Measurements from ENCODE around the gene NRSN1.

NRSN1 gene

DNA sequence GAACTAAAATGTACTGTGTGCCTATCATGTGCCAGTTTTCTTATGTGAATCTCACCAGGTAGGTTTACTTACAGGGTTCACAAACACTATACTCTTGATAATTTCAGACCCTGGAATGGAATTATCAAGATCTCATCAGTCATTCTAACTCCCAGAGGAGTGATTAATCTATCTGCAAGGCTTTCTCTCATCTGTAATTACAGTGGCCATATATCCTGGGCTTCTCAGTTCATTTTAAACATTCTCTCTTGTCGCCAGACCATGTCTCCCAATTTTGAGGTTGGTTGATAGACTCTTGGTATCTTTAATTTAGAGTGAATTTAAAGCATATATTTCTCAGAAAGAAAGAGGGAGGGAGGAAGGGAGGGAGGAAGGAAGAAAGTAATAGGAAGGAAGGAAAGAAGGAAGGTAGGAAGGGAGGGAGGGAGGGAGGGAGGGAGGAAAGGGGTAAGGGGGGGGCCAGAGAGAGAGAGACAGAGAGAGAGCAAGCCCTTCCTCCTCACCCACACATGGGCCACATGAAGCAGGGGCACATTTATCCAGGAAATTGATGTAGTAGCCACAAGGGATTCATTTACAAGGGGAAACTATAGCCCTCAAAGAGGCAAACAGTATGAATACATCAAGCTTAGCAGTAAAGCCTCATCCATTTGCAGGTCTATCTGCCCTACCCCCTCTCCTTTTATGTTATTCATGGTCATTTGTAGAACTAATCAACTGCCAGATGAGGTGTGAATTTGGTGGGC is 25.8 kb upstream of the NRSN1 start:
- Histone ChIP-seq H3K4me1 (ENCODE audit: insufficient read depth, insufficient read length) (no peaks in the 10 kb centered on the region), H3K9me3 (ENCODE audit: insufficient read depth, low read length) (no peaks in the 10 kb centered on the region), H3K9ac (ENCODE audit: insufficient read length, low read depth) (no peak overlapping the region), H3K36me3 (ENCODE audit: insufficient read depth, insufficient read length, low read length) (no peaks in the 10 kb centered on the region), H3K4me3 (ENCODE audit: insufficient read length, low read depth) (no peak overlapping the region), H3K27me3 (ENCODE audit: insufficient read depth, insufficient read length) (no peaks in the 10 kb centered on the region)
- DNase-seq (ENCODE audit: low read depth, low spot score), result no peak
- TF ChIP-seq SUZ12 (IDR thresholded peaks at IDR 0.05; ENCODE audit: extremely low read depth, insufficient read depth, insufficient read length) (no peak), YY1 (IDR thresholded peaks at IDR 0.05; ENCODE audit: insufficient read depth, insufficient read length) (no peak), ZNF274 (IDR thresholded peaks at IDR 0.05; ENCODE audit: low read depth, low read length) (no peak)

DNA sequence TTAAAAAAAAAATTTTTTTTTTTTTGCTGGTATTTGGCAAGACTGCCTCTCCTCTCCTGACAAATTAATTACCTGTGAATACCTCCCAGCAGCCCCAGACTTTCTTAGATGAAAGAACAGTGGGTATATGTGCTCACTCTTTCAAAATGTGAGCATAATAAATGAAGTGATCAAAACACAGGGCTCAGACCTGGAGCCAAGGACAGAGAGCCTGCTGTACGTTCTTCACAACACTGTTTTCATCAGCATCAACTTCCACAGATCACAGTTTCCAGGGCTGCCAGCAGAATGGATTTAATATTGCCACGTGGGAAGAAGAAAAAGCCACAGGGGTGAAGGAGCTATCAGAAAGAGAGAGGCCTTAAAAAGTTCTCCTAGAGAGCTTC is 25.3 kb upstream of the NRSN1 start:
- DNase-seq (ENCODE audit: low read depth, low spot score), result no peak
- no peak overlapping the region for H3K9ac ChIP-seq (ENCODE audit: insufficient read length, low read depth)
- H3K4me1 ChIP-seq (ENCODE audit: insufficient read depth, insufficient read length), result no peaks in the 10 kb centered on the region
- H3K27me3 ChIP-seq (ENCODE audit: insufficient read depth, insufficient read length), result no peaks in the 10 kb centered on the region
- TF ChIP-seq SUZ12 (IDR thresholded peaks at IDR 0.05; ENCODE audit: extremely low read depth, insufficient read depth, insufficient read length) (no peak), ZNF274 (IDR thresholded peaks at IDR 0.05; ENCODE audit: low read depth, low read length) (no peak), YY1 (IDR thresholded peaks at IDR 0.05; ENCODE audit: insufficient read depth, insufficient read length) (no peak)
- H3K36me3 ChIP-seq (ENCODE audit: insufficient read depth, insufficient read length, low read length), result no peaks in the 10 kb centered on the region
- no peak overlapping the region for H3K4me3 ChIP-seq (ENCODE audit: insufficient read length, low read depth)
- H3K9me3 ChIP-seq (ENCODE audit: insufficient read depth, low read length), result no peaks in the 10 kb centered on the region

DNA sequence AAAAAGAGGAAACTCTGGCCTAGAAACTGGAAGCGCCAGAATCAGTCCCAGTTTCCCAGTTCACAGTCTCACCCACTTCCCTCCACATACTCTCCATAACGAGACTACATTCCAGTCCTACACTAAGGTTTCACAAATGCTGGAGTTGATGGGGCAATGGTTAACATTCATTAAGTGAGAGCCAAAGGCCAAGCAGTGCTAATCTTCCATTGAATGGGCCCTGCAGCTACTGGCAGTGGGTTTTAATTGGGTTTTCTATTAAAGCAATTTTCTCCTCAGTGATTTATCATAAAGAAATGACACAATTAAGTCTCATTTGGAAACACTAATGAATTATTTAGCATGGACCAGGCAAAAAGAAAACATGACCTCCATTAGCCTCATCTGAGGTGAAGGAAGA is 20.8 kb upstream of the NRSN1 start:
- DNase-seq (ENCODE audit: low read depth, low spot score), result no peak
- no peaks in the 10 kb centered on the region for H3K9me3 ChIP-seq (ENCODE audit: insufficient read depth, low read length)
- H3K27me3 ChIP-seq (ENCODE audit: insufficient read depth, insufficient read length), result no peaks in the 10 kb centered on the region
- TF ChIP-seq SUZ12 (IDR thresholded peaks at IDR 0.05; ENCODE audit: extremely low read depth, insufficient read depth, insufficient read length), result no peak
- TF ChIP-seq ZNF274 (IDR thresholded peaks at IDR 0.05; ENCODE audit: low read depth, low read length), result no peak
- TF ChIP-seq YY1 (IDR thresholded peaks at IDR 0.05; ENCODE audit: insufficient read depth, insufficient read length), result no peak
- no peaks in the 10 kb centered on the region for H3K4me1 ChIP-seq (ENCODE audit: insufficient read depth, insufficient read length)
- no peaks in the 10 kb centered on the region for H3K36me3 ChIP-seq (ENCODE audit: insufficient read depth, insufficient read length, low read length)
- H3K9ac ChIP-seq (ENCODE audit: insufficient read length, low read depth), result no peak overlapping the region
- H3K4me3 ChIP-seq (ENCODE audit: insufficient read length, low read depth), result no peak overlapping the region

DNA sequence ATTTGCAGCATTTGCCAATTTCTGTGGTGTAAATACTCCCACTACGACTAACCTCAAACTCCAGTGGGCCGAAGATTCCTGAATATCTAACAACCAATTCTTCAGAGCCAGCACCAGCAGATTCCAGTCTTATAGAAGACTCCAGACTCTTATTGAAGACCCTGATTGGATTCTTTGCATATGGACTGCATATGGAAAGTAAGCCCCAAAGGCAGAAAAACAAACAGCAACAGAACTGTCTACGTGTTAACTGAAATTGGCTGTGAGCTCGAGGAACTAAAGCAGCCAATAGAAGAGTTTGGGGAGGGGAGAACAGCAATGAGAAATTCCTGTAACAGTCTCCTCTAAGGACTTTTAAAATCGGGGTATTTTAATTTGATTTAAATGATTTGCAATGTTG is 19.7 kb upstream of the NRSN1 start:
- no peaks in the 10 kb centered on the region for H3K36me3 ChIP-seq (ENCODE audit: insufficient read depth, insufficient read length, low read length)
- H3K4me1 ChIP-seq (ENCODE audit: insufficient read depth, insufficient read length), result no peaks in the 10 kb centered on the region
- no peaks in the 10 kb centered on the region for H3K27me3 ChIP-seq (ENCODE audit: insufficient read depth, insufficient read length)
- H3K9ac ChIP-seq (ENCODE audit: insufficient read length, low read depth), result no peak overlapping the region
- H3K9me3 ChIP-seq (ENCODE audit: insufficient read depth, low read length), result no peaks in the 10 kb centered on the region
- H3K4me3 ChIP-seq (ENCODE audit: insufficient read length, low read depth), result no peak overlapping the region
- DNase-seq (ENCODE audit: low read depth, low spot score), result no peak
- TF ChIP-seq ZNF274 (IDR thresholded peaks at IDR 0.05; ENCODE audit: low read depth, low read length) (no peak), YY1 (IDR thresholded peaks at IDR 0.05; ENCODE audit: insufficient read depth, insufficient read length) (no peak), SUZ12 (IDR thresholded peaks at IDR 0.05; ENCODE audit: extremely low read depth, insufficient read depth, insufficient read length) (no peak)

DNA sequence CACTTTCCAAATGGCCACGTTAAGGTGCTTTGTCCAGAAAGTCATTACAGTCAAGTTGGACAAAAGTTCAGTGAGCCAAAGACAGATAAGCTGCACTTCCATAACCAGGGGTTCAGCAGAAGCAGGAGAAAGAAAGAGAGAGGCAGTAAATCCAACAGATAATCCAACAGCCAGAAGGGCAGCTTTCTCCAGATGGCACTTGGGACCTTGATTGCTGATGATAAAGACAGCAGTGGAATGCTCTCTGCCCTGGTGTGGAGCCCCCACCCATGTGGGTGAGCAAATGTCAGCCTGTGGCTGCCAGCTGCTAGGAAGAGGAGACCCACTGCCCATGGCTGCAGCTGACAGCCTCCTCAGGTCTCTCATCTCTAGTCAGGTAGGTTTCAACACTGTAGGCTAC is 18.7 kb upstream of the NRSN1 start:
- no peaks in the 10 kb centered on the region for H3K36me3 ChIP-seq (ENCODE audit: insufficient read depth, insufficient read length, low read length)
- no peaks in the 10 kb centered on the region for H3K4me1 ChIP-seq (ENCODE audit: insufficient read depth, insufficient read length)
- TF ChIP-seq SUZ12 (IDR thresholded peaks at IDR 0.05; ENCODE audit: extremely low read depth, insufficient read depth, insufficient read length) (no peak), ZNF274 (IDR thresholded peaks at IDR 0.05; ENCODE audit: low read depth, low read length) (no peak), YY1 (IDR thresholded peaks at IDR 0.05; ENCODE audit: insufficient read depth, insufficient read length) (no peak)
- DNase-seq (ENCODE audit: low read depth, low spot score), result no peak
- H3K4me3 ChIP-seq (ENCODE audit: insufficient read length, low read depth), result no peak overlapping the region
- H3K9ac ChIP-seq (ENCODE audit: insufficient read length, low read depth), result no peak overlapping the region
- H3K9me3 ChIP-seq (ENCODE audit: insufficient read depth, low read length), result no peaks in the 10 kb centered on the region
- H3K27me3 ChIP-seq (ENCODE audit: insufficient read depth, insufficient read length), result no peaks in the 10 kb centered on the region

DNA sequence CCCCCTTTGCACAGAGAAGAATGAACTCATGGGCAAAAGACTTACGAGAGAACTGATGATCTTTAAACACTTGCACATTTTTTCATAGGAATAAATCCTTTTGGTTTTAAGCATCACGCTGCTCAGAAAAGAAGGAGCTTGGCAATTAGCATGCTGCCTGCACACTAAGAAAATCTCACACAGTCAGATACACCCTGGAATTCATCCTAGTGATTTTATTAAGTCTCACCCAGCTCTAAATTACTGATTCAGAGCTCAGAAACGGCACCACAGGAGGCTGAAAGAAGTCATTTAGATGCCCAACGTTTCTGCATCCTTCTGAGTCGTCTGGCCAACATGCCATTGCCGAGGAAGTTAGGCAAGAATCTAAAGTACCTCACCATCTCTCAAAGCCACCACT is 18.0 kb upstream of the NRSN1 start:
- no peaks in the 10 kb centered on the region for H3K9me3 ChIP-seq (ENCODE audit: insufficient read depth, low read length)
- no peak overlapping the region for H3K4me3 ChIP-seq (ENCODE audit: insufficient read length, low read depth)
- H3K36me3 ChIP-seq (ENCODE audit: insufficient read depth, insufficient read length, low read length), result no peaks in the 10 kb centered on the region
- no peaks in the 10 kb centered on the region for H3K4me1 ChIP-seq (ENCODE audit: insufficient read depth, insufficient read length)
- H3K27me3 ChIP-seq (ENCODE audit: insufficient read depth, insufficient read length), result no peaks in the 10 kb centered on the region
- no peak for DNase-seq (ENCODE audit: low read depth, low spot score)
- TF ChIP-seq SUZ12 (IDR thresholded peaks at IDR 0.05; ENCODE audit: extremely low read depth, insufficient read depth, insufficient read length) (no peak), ZNF274 (IDR thresholded peaks at IDR 0.05; ENCODE audit: low read depth, low read length) (no peak)
- no peak overlapping the region for H3K9ac ChIP-seq (ENCODE audit: insufficient read length, low read depth)

DNA sequence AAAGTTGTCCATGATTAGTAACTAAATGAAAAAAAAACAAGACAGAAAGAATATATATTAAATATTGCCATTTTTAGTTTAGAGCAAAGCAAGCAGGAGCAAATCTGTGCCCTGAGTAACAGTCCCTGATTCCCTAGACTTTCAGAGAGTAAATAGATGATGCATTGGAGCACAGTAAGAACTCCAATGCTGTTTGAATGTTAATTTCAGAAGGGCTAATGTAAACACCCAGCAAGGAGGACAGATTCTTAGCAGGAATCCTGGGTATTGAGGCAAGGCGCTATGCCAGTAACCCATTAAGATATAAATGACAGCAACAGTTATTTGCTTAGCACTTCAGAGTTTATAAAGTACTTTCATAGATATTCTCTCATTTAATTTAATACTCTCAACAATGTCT is 15.6 kb upstream of the NRSN1 start:
- H3K4me1 ChIP-seq (ENCODE audit: insufficient read depth, insufficient read length), result no peaks in the 10 kb centered on the region
- TF ChIP-seq SUZ12 (IDR thresholded peaks at IDR 0.05; ENCODE audit: extremely low read depth, insufficient read depth, insufficient read length) (no peak), YY1 (IDR thresholded peaks at IDR 0.05; ENCODE audit: insufficient read depth, insufficient read length) (no peak), ZNF274 (IDR thresholded peaks at IDR 0.05; ENCODE audit: low read depth, low read length) (no peak)
- H3K4me3 ChIP-seq (ENCODE audit: insufficient read length, low read depth), result no peak overlapping the region
- H3K36me3 ChIP-seq (ENCODE audit: insufficient read depth, insufficient read length, low read length), result no peaks in the 10 kb centered on the region
- no peaks in the 10 kb centered on the region for H3K27me3 ChIP-seq (ENCODE audit: insufficient read depth, insufficient read length)
- H3K9ac ChIP-seq (ENCODE audit: insufficient read length, low read depth), result no peak overlapping the region
- no peaks in the 10 kb centered on the region for H3K9me3 ChIP-seq (ENCODE audit: insufficient read depth, low read length)
- no peak for DNase-seq (ENCODE audit: low read depth, low spot score)

Measured in NT2/D1 (cell line).